GM12891 (cell line): ENCODE results near the gene GSTO2.

Experiments
- PAX5 ChIP-seq: IDR thresholded peaks from 2 replicates; pipeline ENCODE4 v1.6.1; 2011; ENCODE audit warnings: low read length, moderate library complexity, mild to moderate bottlenecking; ENCODE audit not compliant: insufficient read depth, severe bottlenecking
- POLR2A ChIP-seq: IDR thresholded peaks from 2 replicates; pipeline ENCODE4 v1.6.1; 2011; ENCODE audit warnings: low read depth, low read length, control low read depth
- POLR2AphosphoS5 ChIP-seq: IDR thresholded peaks from 2 replicates; pipeline ENCODE4 v1.6.1; 2011; ENCODE audit warnings: low read depth, low read length, control low read depth
- POU2F2 ChIP-seq: IDR thresholded peaks from 2 replicates; pipeline ENCODE4 v1.6.1; 2011; ENCODE audit warnings: low read depth, mild to moderate bottlenecking, control low read depth, low read length, moderate library complexity
- TAF1 ChIP-seq: IDR thresholded peaks from 2 replicates; pipeline ENCODE4 v1.6.1; 2011; ENCODE audit warnings: low read depth, low read length, control low read depth

DNA sequence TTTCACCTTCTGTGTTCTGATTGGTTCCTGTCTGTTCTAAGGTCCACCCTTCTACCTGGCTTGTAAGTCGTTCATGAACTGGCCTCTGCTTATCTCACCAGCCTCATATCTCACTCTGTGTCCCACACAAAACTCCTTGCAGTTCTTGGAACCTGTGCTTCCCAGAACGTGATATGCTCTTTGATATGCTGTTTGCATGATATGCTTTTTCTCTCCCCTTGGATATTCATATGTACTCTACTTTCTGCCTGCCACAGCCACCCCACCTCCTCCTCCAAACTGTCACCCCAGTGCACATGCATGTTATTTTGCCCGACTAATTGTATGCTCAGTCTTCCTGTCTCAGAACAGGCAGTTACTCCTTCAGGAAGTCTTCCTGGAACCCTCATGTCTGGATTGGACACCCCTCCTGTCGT, 71.1 kb downstream of the GSTO2 start:
- TF ChIP-seq POLR2AphosphoS5 (no peak), PAX5 (no peak), TAF1 (no peak), POU2F2 (no peak), POLR2A (no peak)
